Neural cell (in vitro differentiated cells): ENCODE data around the gene C16orf74.

Source experiments
- EP300 ChIP-seq: fragments of 450-650 bp; conservative IDR thresholded peaks from 2 replicates; pipeline ENCODE4 v1.6.1; 2014; ENCODE audit warnings: antibody characterized with exemption, mild to moderate bottlenecking, moderate library complexity; ENCODE audit not compliant: poor library complexity, severe bottlenecking
- EZH2 ChIP-seq: fragments of 200-600, 300-800 bp; shearing (Covaris generic), sonication (generic); IDR thresholded peaks from 2 replicates; pipeline ENCODE4 v1.6.1; 2014; ENCODE audit warnings: antibody characterized with exemption, low read length, borderline replicate concordance, mild to moderate bottlenecking; ENCODE audit not compliant: insufficient read depth, poor library complexity, severe bottlenecking
- MXI1 ChIP-seq: fragments of 450-650 bp; conservative IDR thresholded peaks from 2 replicates; pipeline ENCODE4 v1.6.1; 2014; ENCODE audit warnings: antibody characterized with exemption, mild to moderate bottlenecking; ENCODE audit not compliant: poor library complexity, severe bottlenecking
- POLR2AphosphoS5 ChIP-seq: IDR thresholded peaks from 2 replicates; pipeline ENCODE4 v1.6.1; 2012
- RAD21 ChIP-seq: fragments of 450-650 bp; conservative IDR thresholded peaks from 2 replicates; pipeline ENCODE4 v1.6.1; 2014; ENCODE audit warnings: antibody characterized with exemption, mild to moderate bottlenecking, moderate library complexity
- REST ChIP-seq: IDR thresholded peaks from 2 replicates; pipeline ENCODE4 v1.6.1; 2012; ENCODE audit warnings: borderline replicate concordance
- TAF1 ChIP-seq: IDR thresholded peaks from 2 replicates; pipeline ENCODE4 v1.6.1; 2012; ENCODE audit warnings: low read depth
- TF ChIP-seq, protein P1 (sequence below): fragments of 450-650 bp; IDR thresholded peaks from 2 replicates; pipeline ENCODE4 v1.5.1; 2014; ENCODE audit warnings: antibody characterized with exemption, mild to moderate bottlenecking, moderate library complexity; ENCODE audit not compliant: poor library complexity, severe bottlenecking

- TF ChIP-seq TAF1, result no peak
- TF ChIP-seq, protein P1, sequence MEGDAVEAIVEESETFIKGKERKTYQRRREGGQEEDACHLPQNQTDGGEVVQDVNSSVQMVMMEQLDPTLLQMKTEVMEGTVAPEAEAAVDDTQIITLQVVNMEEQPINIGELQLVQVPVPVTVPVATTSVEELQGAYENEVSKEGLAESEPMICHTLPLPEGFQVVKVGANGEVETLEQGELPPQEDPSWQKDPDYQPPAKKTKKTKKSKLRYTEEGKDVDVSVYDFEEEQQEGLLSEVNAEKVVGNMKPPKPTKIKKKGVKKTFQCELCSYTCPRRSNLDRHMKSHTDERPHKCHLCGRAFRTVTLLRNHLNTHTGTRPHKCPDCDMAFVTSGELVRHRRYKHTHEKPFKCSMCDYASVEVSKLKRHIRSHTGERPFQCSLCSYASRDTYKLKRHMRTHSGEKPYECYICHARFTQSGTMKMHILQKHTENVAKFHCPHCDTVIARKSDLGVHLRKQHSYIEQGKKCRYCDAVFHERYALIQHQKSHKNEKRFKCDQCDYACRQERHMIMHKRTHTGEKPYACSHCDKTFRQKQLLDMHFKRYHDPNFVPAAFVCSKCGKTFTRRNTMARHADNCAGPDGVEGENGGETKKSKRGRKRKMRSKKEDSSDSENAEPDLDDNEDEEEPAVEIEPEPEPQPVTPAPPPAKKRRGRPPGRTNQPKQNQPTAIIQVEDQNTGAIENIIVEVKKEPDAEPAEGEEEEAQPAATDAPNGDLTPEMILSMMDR, result no peak
- no peak for TF ChIP-seq RAD21
- TF ChIP-seq POLR2AphosphoS5, result no peak
- TF ChIP-seq EZH2, result no peak
- TF ChIP-seq REST, result no peak
- TF ChIP-seq EP300, result no peak
- no peak for TF ChIP-seq MXI1
Measured at GRCh38 chr16:85704900-85705846, 45.7 kb downstream of the C16orf74 start.
